HK-2 (cell line): Measurements from ENCODE around the gene VPS33A.

Source experiments
- DNase-seq: peaks from one replicate; pipeline ENCODE4 v3.0.0-alpha.2; 2018; ENCODE audit not compliant: unreplicated experiment

VPS33A gene

DNA sequence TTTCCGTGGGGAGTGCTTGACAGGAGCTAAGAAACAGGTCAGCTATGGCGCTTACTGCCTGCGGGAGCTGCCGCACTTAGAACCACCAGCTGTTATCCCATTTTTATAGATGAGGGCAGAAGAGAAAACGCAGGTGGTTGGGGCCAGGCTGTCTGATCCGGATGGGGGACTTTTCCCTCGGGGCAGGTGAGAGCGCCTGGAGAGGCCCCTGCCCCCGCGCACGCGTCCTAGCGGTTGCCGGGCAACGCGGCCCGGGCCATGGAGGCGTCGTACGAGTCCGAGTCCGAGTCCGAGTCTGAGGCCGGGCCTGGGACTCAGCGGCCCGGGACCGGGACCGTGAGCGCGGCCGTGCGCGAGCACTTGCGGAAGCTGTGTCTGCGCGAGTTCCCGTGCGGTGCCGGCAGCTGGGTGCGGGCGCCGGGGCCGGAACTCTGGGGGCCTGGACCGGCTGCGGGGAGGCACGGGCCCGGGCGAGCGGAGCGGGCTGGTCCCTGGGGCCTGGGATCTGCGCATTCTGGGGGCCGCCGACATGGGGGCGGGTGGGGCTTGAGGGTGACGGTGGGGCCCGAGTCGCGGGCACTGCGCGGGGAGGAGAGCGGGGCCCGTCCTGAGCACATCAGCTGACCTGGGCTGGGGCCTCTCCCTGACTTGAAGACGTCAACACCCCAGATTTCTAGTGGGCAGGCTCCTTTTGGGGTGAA is 83.3 kb downstream of the VPS33A start, which contains the start of gene LRRC43:
LRRC43 (plus strand) TSS at position 237 of the 701 bp plus-strand sequence; CDS start at position 259, 22 bp downstream.
- no peak for DNase-seq
